ENCODE measurements around the gene ARFGAP2. TPM values are rescaled to one million over a fixed set of nuclear protein-coding genes. Genes with fewer than 3 reads are reported as not detected.

ARFGAP2 gene
- total and polyA plus RNA-seq, 2 of the 8 experiments (the other 6 are each of a cell fraction or from before 2014, with no cell fraction given): 50.2 to 64.0 TPM

DNA sequence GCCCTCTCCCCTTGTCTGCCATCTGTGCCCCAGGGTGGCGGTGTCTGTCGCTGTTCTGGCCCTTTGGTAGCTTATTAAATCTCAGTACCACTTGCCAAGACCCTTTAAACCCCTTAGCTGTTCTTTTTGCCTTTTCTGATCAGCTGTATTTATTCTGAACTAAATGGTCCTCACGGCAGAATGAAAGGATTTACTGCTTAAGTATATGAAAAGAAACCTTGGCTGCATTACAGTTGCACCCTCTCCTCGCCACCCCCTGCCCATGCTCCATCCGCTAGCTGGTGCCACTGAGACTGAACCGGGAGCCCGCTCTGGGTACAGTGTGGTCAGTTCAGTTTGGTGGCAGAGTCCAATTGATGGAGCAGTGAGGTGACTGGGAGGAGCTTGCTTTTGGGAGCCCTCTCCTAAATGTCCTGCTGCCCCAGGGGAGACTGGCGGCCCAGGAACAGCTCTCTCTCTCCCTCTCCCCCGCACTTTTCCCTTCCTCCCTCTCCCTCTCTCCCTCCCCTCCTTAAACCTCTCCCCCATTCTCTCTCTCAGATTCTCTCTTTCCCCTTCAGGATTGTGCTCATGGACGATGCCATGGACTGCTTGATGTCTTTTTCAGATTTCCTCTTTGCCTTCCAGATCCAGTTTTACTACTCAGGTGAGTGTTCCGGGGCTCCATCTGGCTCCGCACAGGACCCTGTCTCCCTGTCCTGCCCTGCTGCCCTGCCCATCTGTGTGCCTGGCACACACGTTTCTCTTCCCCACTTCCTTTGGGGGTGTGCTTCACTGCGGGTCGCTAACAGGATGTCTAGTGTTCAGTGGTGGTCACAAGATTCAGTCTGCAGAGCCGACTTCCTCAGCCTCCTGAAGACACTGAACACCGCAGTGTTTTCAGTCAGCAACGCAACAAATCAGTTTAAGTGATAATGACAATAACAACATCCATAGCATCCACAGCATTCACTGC is 21.8 kb downstream of the ARFGAP2 start:
- no peak overlapping the region for H3K27ac ChIP-seq (ENCODE audit: low read depth, low read length)
- no peak overlapping the region for H3K18ac ChIP-seq (ENCODE audit: extremely low read depth, low read length)
- no peak overlapping the region for H3K4me3 ChIP-seq (ENCODE audit: extremely low read depth in 1 of 4, insufficient read depth in 2 of 4, low read depth in 3 of 4, low read length in 4 of 4)
- H3K9ac ChIP-seq (replicated peaks in 1 of 4; ENCODE audit: extremely low read depth in 1 of 4, low read depth in 3 of 4, low read length in 3 of 4): 0 out of 7 replicates have a peak overlapping the region, but pooled peaks of 1 of the 4 experiments have one; percentile 18
- DNase-seq (ENCODE audit: low read depth in 1 of 2, low spot score in 2 of 2) (no peak), FAIRE-seq (no peak)
- no peak overlapping the region for H3K56ac ChIP-seq (replicated peaks; ENCODE audit: insufficient read length, low read depth, low read length)
- H3K4ac ChIP-seq (replicated peaks; ENCODE audit: insufficient read length, low read depth, low read length): no peak overlapping the region
- H3K27me3 ChIP-seq (replicated peaks in 1 of 4; ENCODE audit: control insufficient read depth in 3 of 4, extremely low read depth in 1 of 4, insufficient read depth in 3 of 4, low read length in 3 of 4): no peaks in the 10 kb centered on the region
- H3K79me2 ChIP-seq (ENCODE audit: control insufficient read depth in 1 of 2, insufficient read depth in 2 of 2, low read length in 2 of 2): no peaks in the 10 kb centered on the region
- H2BK120ac ChIP-seq (replicated peaks; ENCODE audit: low read depth, low read length): no peak overlapping the region
- H3K14ac ChIP-seq (ENCODE audit: insufficient read length): no peak overlapping the region
- no peak overlapping the region for H4K91ac ChIP-seq (replicated peaks; ENCODE audit: insufficient read length, low read length)
- H2AK5ac ChIP-seq (ENCODE audit: low read depth, low read length): no peak overlapping the region
- no peak overlapping the region for H2BK5ac ChIP-seq (ENCODE audit: low read depth, low read length)
- no peak overlapping the region for H4K8ac ChIP-seq (ENCODE audit: extremely low read depth, insufficient read depth, low read length)
- peaks cover 0 to 2% of the 10 kb centered on the region in 2 experiments for H4K20me1 ChIP-seq (replicated peaks in 1 of 2; ENCODE audit: control insufficient read depth in 1 of 2, insufficient read depth in 2 of 2, low read length in 2 of 2)
- no peak overlapping the region for H4K5ac ChIP-seq (ENCODE audit: insufficient read length, low read depth, low read length)
- H3K36me3 ChIP-seq (ENCODE audit: control insufficient read depth in 2 of 4, insufficient read depth in 4 of 4, low read length in 3 of 4): no peaks in the 10 kb centered on the region
- H3K4me1 ChIP-seq (replicated peaks in 1 of 4; ENCODE audit: control insufficient read depth in 3 of 4, insufficient read depth in 4 of 4, low read length in 3 of 4): peaks cover 0 to 4% (median 2%) of the 10 kb centered on the region in 4 experiments; a peak in 4 of 7 replicates
- H3K23me2 ChIP-seq (ENCODE audit: low read depth, low read length): no peaks in the 10 kb centered on the region
- POLR2A ChIA-PET (ENCODE audit: partially characterized antibody): interaction anchor here (0.6 to 1.5 kb wide), 8 partner anchors 9 to 1308 kb away, joined by 3 to 6 read pairs (median 3); no protein-coding TSS in a partner anchor
- no peak overlapping the region for H2BK20ac ChIP-seq (ENCODE audit: low read length)
- no peaks in the 10 kb centered on the region for H3K9me3 ChIP-seq (ENCODE audit: insufficient read depth in 2 of 2, low read depth in 1 of 2, low read length in 1 of 2)
- no peak overlapping the region for H2BK15ac ChIP-seq (ENCODE audit: low read length)
- H2AFZ ChIP-seq (ENCODE audit: low read length): no peak overlapping the region
- no peak overlapping the region for H3K23ac ChIP-seq (ENCODE audit: insufficient read length)
- CTCF ChIA-PET (ENCODE audit: partially characterized antibody): interaction anchor here (0.6 to 6.3 kb wide), 16 partner anchors 8 to 261 kb away, joined by 3 to 81 read pairs (median 4); partner anchors contain the start of gene LRP4
- H3K4me2 ChIP-seq (ENCODE audit: insufficient read depth in 1 of 2, low read depth in 2 of 2, low read length in 2 of 2): no peak overlapping the region
- H2BK12ac ChIP-seq (ENCODE audit: low read depth, low read length): no peak overlapping the region
- H3K79me1 ChIP-seq (ENCODE audit: low read depth, low read length): no peaks in the 10 kb centered on the region
- 82 to 100% methylated on average over 1 to 18 of the region's 18 CpGs for WGBS, 2 experiments (ENCODE audit: extremely low coverage in 1 of 2, insufficient coverage in 1 of 2, insufficient read length in 1 of 2, insufficient replicate concordance in 2 of 2, low coverage in 1 of 2, low lambda C conversion rate in 2 of 2, missing lambda C conversion rate in 1 of 2)
- TF ChIP-seq HDAC6 (IDR thresholded peaks at IDR 0.05; ENCODE audit: low read depth, low read length): no peak
- TF ChIP-seq KDM4A (IDR thresholded peaks at IDR 0.05; ENCODE audit: low read depth, low read length, severe bottlenecking): no peak
- TF ChIP-seq CHD2 (IDR thresholded peaks at IDR 0.05; ENCODE audit: low read length): no peak
- TF ChIP-seq, protein P1, sequence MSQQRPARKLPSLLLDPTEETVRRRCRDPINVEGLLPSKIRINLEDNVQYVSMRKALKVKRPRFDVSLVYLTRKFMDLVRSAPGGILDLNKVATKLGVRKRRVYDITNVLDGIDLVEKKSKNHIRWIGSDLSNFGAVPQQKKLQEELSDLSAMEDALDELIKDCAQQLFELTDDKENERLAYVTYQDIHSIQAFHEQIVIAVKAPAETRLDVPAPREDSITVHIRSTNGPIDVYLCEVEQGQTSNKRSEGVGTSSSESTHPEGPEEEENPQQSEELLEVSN (IDR thresholded peaks at IDR 0.05): no peak
- TF ChIP-seq TEAD4 (IDR thresholded peaks at IDR 0.05; ENCODE audit: low read depth, low read length): no peak
- TF ChIP-seq EP300 (IDR thresholded peaks at IDR 0.05; ENCODE audit: borderline replicate concordance in 1 of 2, low read depth in 2 of 2, low read length in 2 of 2): no peak
- no peak for TF ChIP-seq CEBPB (IDR thresholded peaks at IDR 0.05; ENCODE audit: low read depth, low read length)
- no peak for TF ChIP-seq TAF7 (optimal IDR thresholded peaks at IDR 0.05; ENCODE audit: borderline replicate concordance, low read depth, low read length)
